Stimulated activated memory B cell treated with anti-CD40 and anti-IgM and Interleukin-4, amounts not matched to agents 10 μg/mL and 1 μg/mL and 100 μg/mL, for 72 hours (primary cell): ENCODE measurements around the gene STX8.
A peak's percentile ranks its signal among the peaks of the same experiment; 100 is the strongest.

Source experiments
- ATAC-seq: fragments of 150-1000 bp; cut with Tn5 transposase; 2 replicates; pipeline ENCODE4 v1.10.0; 2021
- H3K27ac Mint-ChIP-seq: one replicate; pipeline ENCODE4 v1.8.0; 2022; ENCODE audit warnings: mild to moderate bottlenecking, mixed read lengths
- H3K27me3 Mint-ChIP-seq: one replicate; pipeline ENCODE4 v1.8.0; 2022; ENCODE audit warnings: mixed read lengths
- H3K36me3 Mint-ChIP-seq: one replicate; pipeline ENCODE4 v1.8.0; 2022; ENCODE audit warnings: mixed read lengths
- H3K4me1 Mint-ChIP-seq: one replicate; pipeline ENCODE4 v1.8.0; 2022; ENCODE audit warnings: mixed read lengths
- H3K4me3 Mint-ChIP-seq: one replicate; pipeline ENCODE4 v1.8.0; 2022; ENCODE audit warnings: mild to moderate bottlenecking, moderate library complexity, mixed read lengths
- H3K9me3 Mint-ChIP-seq: one replicate; pipeline ENCODE4 v1.8.0; 2022; ENCODE audit warnings: mixed read lengths

The STX8 gene

DNA sequence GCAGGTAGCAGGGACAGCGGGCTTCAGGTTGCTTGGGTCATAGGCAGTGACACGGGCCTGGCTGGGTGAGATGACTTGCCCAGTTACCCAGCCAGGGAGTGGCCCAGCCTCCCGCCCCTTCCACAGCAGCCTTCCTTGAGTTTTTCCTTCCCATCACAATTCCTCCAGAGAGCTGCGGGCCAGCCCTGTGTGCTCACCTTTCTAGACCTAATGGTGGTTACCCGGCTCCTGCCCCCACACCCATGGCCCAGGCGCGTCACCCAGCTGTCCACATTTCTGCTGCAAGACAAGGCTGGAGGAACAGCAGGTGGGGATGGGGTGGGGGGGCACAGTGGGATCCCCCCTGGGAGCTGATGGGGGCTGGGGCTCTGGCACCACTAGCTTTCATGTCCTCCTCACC, 351.1 kb downstream of the STX8 start:
- Mint-ChIP-seq H3K27ac (no peak overlapping the region), H3K4me3 (no peak overlapping the region), H3K36me3 (no peaks in the 10 kb centered on the region), H3K27me3 (peaks cover 19% of the 10 kb centered on the region), H3K9me3 (no peaks in the 10 kb centered on the region), H3K4me1 (no peaks in the 10 kb centered on the region)
- ATAC-seq, result no peak

DNA sequence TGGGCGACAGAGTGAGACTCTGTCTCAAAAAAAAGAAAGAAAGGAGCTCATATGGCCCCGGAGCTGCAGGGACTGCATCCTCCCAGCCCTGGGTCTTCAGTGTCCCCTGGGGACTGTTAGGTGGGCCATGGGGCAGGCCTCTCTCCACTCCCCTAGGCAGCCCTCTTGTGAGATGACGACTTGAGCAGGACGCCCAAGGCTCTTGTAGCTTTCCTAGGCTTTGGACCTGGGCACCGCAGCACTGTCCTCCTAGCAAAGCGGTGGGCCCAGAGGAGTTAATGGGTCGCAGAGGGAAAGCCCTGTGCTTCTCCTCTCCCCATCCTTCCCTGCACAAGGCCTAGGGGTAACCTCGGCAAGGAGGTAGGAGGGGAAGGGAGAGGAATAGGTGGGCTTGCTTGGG, 352.1 kb downstream of the STX8 start:
- no peaks in the 10 kb centered on the region for H3K36me3 Mint-ChIP-seq
- no peak overlapping the region for H3K4me3 Mint-ChIP-seq
- H3K27me3 Mint-ChIP-seq, result peaks cover 19% of the 10 kb centered on the region
- no peaks in the 10 kb centered on the region for H3K4me1 Mint-ChIP-seq
- no peak overlapping the region for H3K27ac Mint-ChIP-seq
- H3K9me3 Mint-ChIP-seq, result no peaks in the 10 kb centered on the region
- no peak for ATAC-seq

GRCh38 chr17:9221922-9222180, 353.8 kb downstream of the STX8 start:
- peaks cover 3% of the 10 kb centered on the region for H3K9me3 Mint-ChIP-seq
- no peak overlapping the region for H3K4me3 Mint-ChIP-seq
- ATAC-seq, result no peak
- H3K27ac Mint-ChIP-seq, result no peak overlapping the region
- peaks cover 19% of the 10 kb centered on the region for H3K27me3 Mint-ChIP-seq
- H3K4me1 Mint-ChIP-seq, result no peaks in the 10 kb centered on the region
- H3K36me3 Mint-ChIP-seq, result no peaks in the 10 kb centered on the region

- peaks cover 19% of the 10 kb centered on the region for H3K27me3 Mint-ChIP-seq
- no peak overlapping the region for H3K4me3 Mint-ChIP-seq
- peaks cover 1% of the 10 kb centered on the region for H3K36me3 Mint-ChIP-seq
- H3K27ac Mint-ChIP-seq, result no peak overlapping the region
- no peaks in the 10 kb centered on the region for H3K4me1 Mint-ChIP-seq
- no peak for ATAC-seq
- H3K9me3 Mint-ChIP-seq, result peaks cover 6% of the 10 kb centered on the region
Measured at GRCh38 chr17:9221147-9221921, 354.3 kb downstream of the STX8 start.

DNA sequence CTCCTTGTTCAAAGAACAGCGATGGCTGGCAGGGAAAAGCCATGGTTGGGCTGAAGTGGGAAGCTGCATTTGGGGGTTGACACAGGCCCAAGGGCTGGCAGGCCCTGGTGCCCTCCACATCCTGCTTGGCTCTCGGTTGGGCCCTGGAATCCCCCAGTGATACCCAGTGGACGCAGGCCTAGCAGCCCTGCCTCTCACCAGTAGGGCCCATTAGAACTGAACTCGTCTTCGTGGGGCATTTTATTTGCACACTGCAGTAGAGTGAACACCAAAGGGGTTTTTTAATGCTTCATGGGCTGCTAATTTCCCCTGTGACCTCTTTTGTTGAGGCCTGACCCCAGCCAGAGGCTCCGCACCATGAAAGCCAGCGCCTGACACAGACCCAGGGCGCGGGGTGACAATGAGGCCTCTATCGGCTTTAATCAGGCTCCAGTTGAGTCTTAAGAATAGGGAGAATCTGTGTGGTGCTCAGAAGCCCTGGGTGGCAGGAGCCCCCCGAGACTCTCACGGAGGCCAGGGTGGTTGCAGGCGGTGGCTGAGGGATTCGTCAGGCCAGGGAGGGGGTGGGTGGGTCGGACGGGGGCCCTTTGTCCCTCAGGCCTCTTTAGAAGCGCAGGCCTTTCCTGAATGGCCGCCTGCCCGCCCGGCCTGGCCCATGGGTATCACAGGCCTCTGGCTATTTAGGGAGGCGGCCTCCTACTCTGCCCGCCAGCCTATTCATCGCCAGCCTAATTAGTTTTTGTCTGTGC, 355.0 kb downstream of the STX8 start:
- Mint-ChIP-seq H3K36me3 (peaks cover 9% of the 10 kb centered on the region), H3K27ac (no peak overlapping the region), H3K9me3 (peaks cover 12% of the 10 kb centered on the region), H3K4me3 (no peak overlapping the region), H3K27me3 (peaks cover 19% of the 10 kb centered on the region), H3K4me1 (no peaks in the 10 kb centered on the region)
- no peak for ATAC-seq

- Mint-ChIP-seq H3K4me1 (no peaks in the 10 kb centered on the region), H3K9me3 (peaks cover 17% of the 10 kb centered on the region), H3K27ac (no peak overlapping the region), H3K4me3 (no peak overlapping the region), H3K27me3 (peaks cover 19% of the 10 kb centered on the region), H3K36me3 (peaks cover 14% of the 10 kb centered on the region)
- no peak for ATAC-seq
Measured at GRCh38 chr17:9219631-9220397, 355.8 kb downstream of the STX8 start.

DNA sequence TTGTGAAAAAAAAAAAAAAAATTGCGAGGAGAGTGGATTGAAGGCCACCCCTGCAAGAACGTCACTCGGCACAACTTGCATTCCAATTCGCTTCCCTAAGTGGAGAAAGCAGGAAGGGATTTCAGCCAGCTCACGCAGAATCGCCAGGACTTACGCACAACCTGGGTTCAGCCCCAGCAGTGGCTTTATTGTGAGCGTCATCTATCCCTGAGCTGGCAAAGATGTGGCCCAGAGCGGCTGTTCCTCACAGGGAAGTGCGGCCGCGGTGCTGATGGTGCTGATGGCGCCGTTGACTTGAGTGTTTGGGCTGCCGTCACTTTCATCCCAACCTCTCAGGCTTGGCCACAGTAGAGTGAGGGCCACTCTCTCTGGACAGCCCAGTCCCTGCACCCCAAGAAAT, 356.7 kb downstream of the STX8 start:
- Mint-ChIP-seq H3K4me1 (no peaks in the 10 kb centered on the region), H3K4me3 (no peak overlapping the region), H3K27ac (no peak overlapping the region), H3K36me3 (peaks cover 14% of the 10 kb centered on the region), H3K9me3 (peaks cover 17% of the 10 kb centered on the region), H3K27me3 (peaks cover 19% of the 10 kb centered on the region)
- ATAC-seq, result no peak

DNA sequence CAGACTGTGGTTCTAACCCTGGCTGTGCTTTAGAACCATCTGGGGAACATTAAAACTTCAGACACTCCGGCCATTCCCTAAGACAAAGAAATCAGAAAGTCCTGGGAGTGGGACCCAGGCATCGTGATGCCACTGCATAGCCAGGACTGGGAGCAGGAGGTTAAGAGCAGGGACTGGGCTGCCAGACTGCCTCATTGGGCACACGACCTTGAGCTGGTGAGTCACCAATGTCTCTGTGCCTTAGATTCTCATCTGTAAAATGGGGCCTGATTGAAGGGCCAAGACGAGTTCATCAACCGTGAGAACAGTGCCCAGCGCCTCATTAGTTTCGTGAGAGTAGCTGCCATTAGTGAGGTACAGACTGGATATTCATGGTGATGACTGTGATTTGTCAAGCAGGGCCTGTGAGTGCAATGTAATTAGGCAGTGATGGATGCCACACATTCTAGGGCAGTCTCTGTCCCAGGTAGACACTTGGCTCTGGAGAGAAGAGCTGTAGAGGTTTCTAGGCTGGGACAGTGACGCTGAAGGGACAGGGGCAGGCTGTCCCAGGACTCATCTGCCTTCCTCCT, 357.5 kb downstream of the STX8 start:
- Mint-ChIP-seq H3K36me3 (peaks cover 14% of the 10 kb centered on the region), H3K4me3 (no peak overlapping the region), H3K27me3 (peaks cover 19% of the 10 kb centered on the region), H3K9me3 (peaks cover 17% of the 10 kb centered on the region), H3K4me1 (no peaks in the 10 kb centered on the region), H3K27ac (no peak overlapping the region)
- no peak for ATAC-seq

DNA sequence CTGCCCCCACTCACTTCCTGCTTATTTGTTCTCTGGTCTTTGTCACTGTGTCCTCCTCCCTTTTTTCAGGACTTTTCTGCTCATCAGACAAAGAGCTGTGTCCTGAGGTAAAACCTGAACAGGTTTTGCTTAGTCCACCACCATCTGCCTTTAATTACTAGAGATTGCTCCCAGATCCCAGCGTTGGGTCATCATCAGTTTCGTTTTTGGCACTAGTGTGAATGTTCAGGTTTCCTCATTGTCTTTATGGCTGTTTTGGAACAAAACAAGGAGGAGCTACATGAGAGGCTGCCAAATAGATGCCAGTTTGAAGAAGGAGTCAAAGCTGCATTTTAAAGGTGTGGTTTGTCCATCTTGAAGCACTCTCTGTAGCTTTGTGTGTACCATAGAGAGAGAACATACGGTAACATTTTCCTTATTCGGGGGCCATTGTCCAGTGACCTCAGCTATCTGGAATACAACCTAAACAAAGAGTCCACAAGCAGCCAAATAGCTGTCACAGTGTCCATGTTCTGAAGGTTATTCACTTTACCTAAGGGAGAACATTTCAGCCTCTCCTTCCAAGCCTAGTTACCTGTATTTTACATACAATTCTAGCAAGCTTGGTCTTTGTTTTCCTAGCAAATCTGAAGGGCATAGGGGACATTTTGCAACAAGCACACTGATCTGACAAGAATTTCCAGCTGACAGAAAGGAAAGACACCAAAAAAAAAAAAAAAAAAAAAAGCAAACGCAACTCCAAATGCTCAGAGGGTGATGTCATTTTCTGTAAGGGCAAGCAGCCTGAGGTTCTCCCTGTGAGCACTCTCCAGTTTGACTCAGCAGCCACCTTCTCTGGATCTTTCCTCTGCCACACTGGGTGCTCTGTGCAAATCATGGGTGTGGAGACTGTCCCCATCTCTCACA, 358.2 kb downstream of the STX8 start:
- H3K4me3 Mint-ChIP-seq, result no peak overlapping the region
- peaks cover 14% of the 10 kb centered on the region for H3K36me3 Mint-ChIP-seq
- H3K27ac Mint-ChIP-seq, result no peak overlapping the region
- ATAC-seq, result no peak
- H3K9me3 Mint-ChIP-seq, result peaks cover 17% of the 10 kb centered on the region
- H3K27me3 Mint-ChIP-seq, result peaks cover 18% of the 10 kb centered on the region
- no peaks in the 10 kb centered on the region for H3K4me1 Mint-ChIP-seq

DNA sequence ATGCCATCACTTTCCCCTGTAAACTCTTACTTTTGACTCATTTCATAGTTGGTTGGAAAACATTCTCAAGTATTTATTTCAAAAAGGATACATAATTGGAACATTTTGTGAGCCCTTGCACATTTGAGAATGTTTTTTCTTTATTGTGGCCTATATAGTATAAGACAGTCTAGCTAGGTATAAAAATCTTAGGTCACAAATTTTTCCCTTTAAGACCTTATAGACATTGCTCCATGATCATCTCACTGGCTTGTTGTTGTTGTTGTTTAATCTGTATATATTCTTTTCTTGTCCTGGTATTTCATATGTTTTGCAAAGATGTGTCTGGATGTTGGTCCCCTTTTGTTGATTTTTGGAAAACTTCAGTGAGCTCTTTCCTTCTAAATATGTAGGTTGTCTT, 360.2 kb downstream of the STX8 start:
- ATAC-seq, result no peak
- Mint-ChIP-seq H3K36me3 (peaks cover 14% of the 10 kb centered on the region), H3K9me3 (peaks cover 17% of the 10 kb centered on the region), H3K27ac (no peak overlapping the region), H3K27me3 (peaks cover 7% of the 10 kb centered on the region), H3K4me1 (no peaks in the 10 kb centered on the region), H3K4me3 (no peak overlapping the region)

- Mint-ChIP-seq H3K9me3 (peaks cover 17% of the 10 kb centered on the region), H3K36me3 (peaks cover 14% of the 10 kb centered on the region), H3K27me3 (no peaks in the 10 kb centered on the region), H3K4me3 (no peak overlapping the region), H3K27ac (no peak overlapping the region), H3K4me1 (no peaks in the 10 kb centered on the region)
- no peak for ATAC-seq
Measured at GRCh38 chr17:9213303-9213640, 362.3 kb downstream of the STX8 start.

- Mint-ChIP-seq H3K27ac (no peak overlapping the region), H3K27me3 (no peaks in the 10 kb centered on the region), H3K36me3 (peaks cover 14% of the 10 kb centered on the region), H3K4me1 (no peaks in the 10 kb centered on the region), H3K4me3 (no peak overlapping the region), H3K9me3 (peaks cover 17% of the 10 kb centered on the region)
- ATAC-seq, result peak; percentile 28
Measured at GRCh38 chr17:9212376-9213302, 363.0 kb downstream of the STX8 start.

DNA sequence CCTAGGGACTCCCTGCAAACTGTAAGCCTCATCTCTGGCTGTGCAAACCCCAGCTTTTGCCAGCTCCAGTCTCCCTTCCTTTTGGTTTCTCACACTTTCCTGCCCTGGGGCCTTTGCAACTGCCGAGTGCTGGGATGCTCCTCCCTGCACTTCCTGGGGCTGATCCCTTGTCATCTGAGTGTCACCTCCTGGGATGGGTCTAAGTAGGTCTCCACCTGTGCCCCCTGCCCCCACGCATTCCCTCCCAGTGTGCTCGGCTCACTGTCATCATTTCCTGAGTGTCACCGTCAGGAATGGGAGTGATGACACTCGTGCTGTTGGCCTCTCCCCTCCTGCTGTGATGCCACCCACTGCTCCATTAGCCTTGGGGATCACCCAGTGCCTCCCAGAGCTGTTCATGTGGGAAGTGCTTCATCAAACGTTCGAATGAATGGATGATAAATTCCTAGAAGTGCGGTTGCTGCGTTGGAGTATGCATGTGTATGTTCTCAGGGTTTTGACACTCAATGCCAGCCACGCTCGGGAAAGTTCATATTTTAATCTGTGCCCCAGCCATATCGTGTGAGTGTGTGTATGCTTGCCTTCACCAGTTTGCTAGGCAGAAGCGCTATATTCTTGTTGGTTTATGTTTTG, 364.4 kb downstream of the STX8 start:
- H3K4me1 Mint-ChIP-seq, result no peaks in the 10 kb centered on the region
- H3K4me3 Mint-ChIP-seq, result no peak overlapping the region
- no peak for ATAC-seq
- peaks cover 10% of the 10 kb centered on the region for H3K9me3 Mint-ChIP-seq
- H3K27ac Mint-ChIP-seq, result no peak overlapping the region
- H3K36me3 Mint-ChIP-seq, result peaks cover 11% of the 10 kb centered on the region
- no peaks in the 10 kb centered on the region for H3K27me3 Mint-ChIP-seq
